Liver (tissue), 9 donors: ENCODE data around the gene LRIT1. TPM values are rescaled to one million over a fixed set of nuclear protein-coding genes. Genes with fewer than 3 reads are reported as not detected.

Experiments used
- DNase-seq: peaks from one replicate; pipeline ENCODE4 v3.0.0-alpha.2; 2017; ENCODE audit warnings: low spot score
- H3K27ac ChIP-seq, 2 donors: one replicate each; pipeline ENCODE4 v1.7.0; 2013; ENCODE audit warnings: inconsistent platforms in 2 of 2, low read length in 2 of 2, control low read depth in 1 of 2, low read depth in 1 of 2, mild to moderate bottlenecking in 1 of 2
- H3K27me3 ChIP-seq, 4 donors: one replicate each; pipeline versions ENCODE4 v1.6.1 to v1.7.0; 2013; ENCODE audit warnings: low read length in 3 of 4, inconsistent platforms in 1 of 4, mild to moderate bottlenecking in 1 of 4, moderate library complexity in 1 of 4; ENCODE audit not compliant: control insufficient read depth in 4 of 4, insufficient read depth in 4 of 4
- H3K36me3 ChIP-seq, 4 donors: one replicate each; pipeline versions ENCODE4 v1.6.1 to v1.7.0; 2013; ENCODE audit warnings: low read length in 3 of 4, mild to moderate bottlenecking in 3 of 4, low read depth in 1 of 4, moderate library complexity in 1 of 4; ENCODE audit not compliant: control insufficient read depth in 4 of 4, insufficient read depth in 3 of 4
- H3K4me1 ChIP-seq, 4 donors: one replicate each; pipeline versions ENCODE4 v1.6.1 to v1.7.0; 2013; ENCODE audit warnings: low read length in 3 of 4, mild to moderate bottlenecking in 3 of 4, moderate library complexity in 1 of 4; ENCODE audit not compliant: control insufficient read depth in 4 of 4, insufficient read depth in 4 of 4
- H3K4me3 ChIP-seq, 3 donors: one replicate each; pipeline versions ENCODE4 v1.6.1 to v1.7.0; 2013; ENCODE audit warnings: low read length in 3 of 3, control low read depth in 1 of 3, low read depth in 1 of 3, mild to moderate bottlenecking in 1 of 3
- H3K9ac ChIP-seq, 2 donors: one replicate each; pipeline ENCODE4 v1.7.0; 2013; ENCODE audit warnings: low read length in 2 of 2, mild to moderate bottlenecking in 2 of 2, moderate library complexity in 2 of 2, control low read depth in 1 of 2, low read depth in 1 of 2
- H3K9me3 ChIP-seq, 4 donors: one replicate each; pipeline versions ENCODE4 v1.6.1 to v1.7.0; 2013; ENCODE audit warnings: low read length in 3 of 4; ENCODE audit not compliant: control insufficient read depth in 4 of 4
- ATF3 ChIP-seq: IDR thresholded peaks from 2 replicates; pipeline ENCODE4 v1.6.1; 2016; ENCODE audit warnings: antibody characterized with exemption
- FOXA1 ChIP-seq: IDR thresholded peaks from 2 replicates; pipeline ENCODE4 v1.6.1; 2016; ENCODE audit warnings: antibody characterized with exemption
- FOXA2 ChIP-seq: IDR thresholded peaks from 2 replicates; pipeline ENCODE4 v1.6.1; 2016; ENCODE audit warnings: antibody characterized with exemption
- GABPA ChIP-seq, 2 donors: IDR thresholded peaks in 1 of 2; conservative IDR thresholded peaks in 1 of 2; 2 replicates each; pipeline ENCODE4 v1.6.1; 2016; ENCODE audit warnings: antibody characterized with exemption in 2 of 2, mild to moderate bottlenecking in 1 of 2, moderate library complexity in 1 of 2
- HNF4G ChIP-seq: IDR thresholded peaks from 2 replicates; pipeline ENCODE4 v1.6.1; 2016; ENCODE audit warnings: antibody characterized with exemption
- JUND ChIP-seq, 2 donors: IDR thresholded peaks; 2 replicates each; pipeline ENCODE4 v1.6.1; 2016; ENCODE audit warnings: antibody characterized with exemption in 2 of 2
- RXRA ChIP-seq, 2 donors: IDR thresholded peaks; 2 replicates each; pipeline ENCODE4 v1.6.1; 2017 to 2018; ENCODE audit warnings: antibody characterized with exemption in 2 of 2, mild to moderate bottlenecking in 1 of 2
- SP1 ChIP-seq: IDR thresholded peaks from 2 replicates; pipeline ENCODE4 v1.6.1; 2018; ENCODE audit warnings: antibody characterized with exemption, mild to moderate bottlenecking
- YY1 ChIP-seq: IDR thresholded peaks from 2 replicates; pipeline ENCODE4 v1.6.1; 2016; ENCODE audit warnings: antibody characterized with exemption, mild to moderate bottlenecking
- WGBS: extraction: QIAGEN DNeasy Blood & Tissue Kit; methylation state at CpG from one replicate; pipeline ENCODE4 v1.1.7; 2013; 5-methylcytosine and 5-hydroxymethylcytosine counted together
- polyA plus RNA-seq, 2 donors: library from polyadenylated mRNA; stranded (reverse) in 1 of 2; unstranded in 1 of 2; fragments of 200-250 nt in 1 of 2; fragments of >200 nt in 1 of 2; fragmentation: Nextera tagmentation in 1 of 2; extraction: Ambion mirVana in 1 of 2; gene quantifications; one replicate each; pipeline versions ENCODE4 v1.2.1 to v1.2.3, GENCODE V29; 2013 to 2015
- total RNA-seq, 2 donors: library from RNA; depleted of rRNA; stranded (reverse); fragments of >200 nt; gene quantifications; one replicate each; pipeline ENCODE4 v1.2.3, GENCODE V29; 2014
- TF ChIP-seq, protein P1 (sequence below): IDR thresholded peaks from 2 replicates; pipeline ENCODE4 v1.6.1; 2016; ENCODE audit warnings: antibody characterized with exemption
- TF ChIP-seq, protein P2 (sequence below): IDR thresholded peaks from 2 replicates; pipeline ENCODE4 v1.6.1; 2016; ENCODE audit warnings: antibody characterized with exemption, mild to moderate bottlenecking
- TF ChIP-seq, protein P3 (sequence below): IDR thresholded peaks from 2 replicates; pipeline ENCODE4 v1.6.1; 2016; ENCODE audit warnings: antibody characterized with exemption
- TF ChIP-seq, protein P4 (sequence below): fragments of 150-350 bp; IDR thresholded peaks from 2 replicates; pipeline ENCODE4 v1.5.1; 2017; ENCODE audit warnings: improper control_type of control experiment, low read depth, low read length; ENCODE audit not compliant: missing input control
- donor health status: healthy.
- donor health status: healthy.
- donor health status: healthy.
- donor health status: healthy.
- donor health status: healthy.

LRIT1 gene
- total and polyA plus RNA-seq, 4 donors: not detected

DNA sequence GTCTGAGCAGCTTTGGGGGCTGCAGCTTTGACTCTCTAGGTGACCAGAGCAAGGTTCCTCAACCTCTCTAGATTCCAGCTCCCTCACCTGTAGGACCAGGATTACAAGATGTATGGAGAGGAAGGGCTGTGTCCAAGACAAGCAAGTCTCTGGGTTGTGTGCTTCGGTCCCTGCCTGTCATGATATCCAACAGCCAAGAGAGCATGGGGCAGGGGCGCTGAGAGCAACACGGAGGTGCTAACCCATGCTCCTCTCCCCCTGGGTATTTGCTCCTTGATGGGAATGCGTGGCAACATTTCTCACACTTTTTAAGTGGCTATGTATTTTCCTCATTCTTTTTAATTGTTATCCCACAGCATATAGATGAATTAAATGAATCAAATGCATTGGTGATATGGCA, 36.7 kb downstream of the LRIT1 start:
- Histone ChIP-seq H3K27ac (no peak overlapping the region), H3K4me3 (no peak overlapping the region), H3K9me3 (no peaks in the 10 kb centered on the region), H3K9ac (no peak overlapping the region), H3K4me1 (no peaks in the 10 kb centered on the region), H3K27me3 (peaks cover 0 to 6% (median 0%) of the 10 kb centered on the region in 4 donors), H3K36me3 (no peaks in the 10 kb centered on the region)
- TF ChIP-seq FOXA2: no peak
- no peak for DNase-seq
- 89% methylated on average over 4 of the region's 4 CpGs for WGBS

- Histone ChIP-seq H3K9me3 (no peaks in the 10 kb centered on the region), H3K27ac (no peak overlapping the region), H3K4me3 (no peak overlapping the region), H3K36me3 (no peaks in the 10 kb centered on the region), H3K4me1 (no peaks in the 10 kb centered on the region), H3K27me3 (peaks cover 0 to 6% (median 0%) of the 10 kb centered on the region in 4 donors), H3K9ac (no peak overlapping the region)
- whole genome bisulfite sequencing: 88% methylated on average over 4 of the region's 4 CpGs
- TF ChIP-seq FOXA1: no peak
- TF ChIP-seq, protein P1, sequence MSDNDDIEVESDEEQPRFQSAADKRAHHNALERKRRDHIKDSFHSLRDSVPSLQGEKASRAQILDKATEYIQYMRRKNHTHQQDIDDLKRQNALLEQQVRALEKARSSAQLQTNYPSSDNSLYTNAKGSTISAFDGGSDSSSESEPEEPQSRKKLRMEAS: no peak
- no peak for TF ChIP-seq ATF3
- no peak for TF ChIP-seq YY1
- TF ChIP-seq, protein P2, sequence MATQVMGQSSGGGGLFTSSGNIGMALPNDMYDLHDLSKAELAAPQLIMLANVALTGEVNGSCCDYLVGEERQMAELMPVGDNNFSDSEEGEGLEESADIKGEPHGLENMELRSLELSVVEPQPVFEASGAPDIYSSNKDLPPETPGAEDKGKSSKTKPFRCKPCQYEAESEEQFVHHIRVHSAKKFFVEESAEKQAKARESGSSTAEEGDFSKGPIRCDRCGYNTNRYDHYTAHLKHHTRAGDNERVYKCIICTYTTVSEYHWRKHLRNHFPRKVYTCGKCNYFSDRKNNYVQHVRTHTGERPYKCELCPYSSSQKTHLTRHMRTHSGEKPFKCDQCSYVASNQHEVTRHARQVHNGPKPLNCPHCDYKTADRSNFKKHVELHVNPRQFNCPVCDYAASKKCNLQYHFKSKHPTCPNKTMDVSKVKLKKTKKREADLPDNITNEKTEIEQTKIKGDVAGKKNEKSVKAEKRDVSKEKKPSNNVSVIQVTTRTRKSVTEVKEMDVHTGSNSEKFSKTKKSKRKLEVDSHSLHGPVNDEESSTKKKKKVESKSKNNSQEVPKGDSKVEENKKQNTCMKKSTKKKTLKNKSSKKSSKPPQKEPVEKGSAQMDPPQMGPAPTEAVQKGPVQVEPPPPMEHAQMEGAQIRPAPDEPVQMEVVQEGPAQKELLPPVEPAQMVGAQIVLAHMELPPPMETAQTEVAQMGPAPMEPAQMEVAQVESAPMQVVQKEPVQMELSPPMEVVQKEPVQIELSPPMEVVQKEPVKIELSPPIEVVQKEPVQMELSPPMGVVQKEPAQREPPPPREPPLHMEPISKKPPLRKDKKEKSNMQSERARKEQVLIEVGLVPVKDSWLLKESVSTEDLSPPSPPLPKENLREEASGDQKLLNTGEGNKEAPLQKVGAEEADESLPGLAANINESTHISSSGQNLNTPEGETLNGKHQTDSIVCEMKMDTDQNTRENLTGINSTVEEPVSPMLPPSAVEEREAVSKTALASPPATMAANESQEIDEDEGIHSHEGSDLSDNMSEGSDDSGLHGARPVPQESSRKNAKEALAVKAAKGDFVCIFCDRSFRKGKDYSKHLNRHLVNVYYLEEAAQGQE: no peak
- no peak for DNase-seq
Observed at GRCh38 chr10:84204122-84204521, 37.2 kb downstream of the LRIT1 start.

- no peak for DNase-seq
- WGBS: 87% methylated on average over 5 of the region's 5 CpGs
- H3K36me3 ChIP-seq: no peaks in the 10 kb centered on the region
- peaks cover 0 to 6% (median 0%) of the 10 kb centered on the region in 4 donors for H3K27me3 ChIP-seq
- H3K9ac ChIP-seq: no peak overlapping the region
- no peak for TF ChIP-seq YY1
- TF ChIP-seq, protein P1: no peak
- no peak for TF ChIP-seq RXRA (IDR thresholded peaks at IDR 0.05)
- TF ChIP-seq SP1: no peak
- TF ChIP-seq FOXA2: no peak
- TF ChIP-seq, protein P3, sequence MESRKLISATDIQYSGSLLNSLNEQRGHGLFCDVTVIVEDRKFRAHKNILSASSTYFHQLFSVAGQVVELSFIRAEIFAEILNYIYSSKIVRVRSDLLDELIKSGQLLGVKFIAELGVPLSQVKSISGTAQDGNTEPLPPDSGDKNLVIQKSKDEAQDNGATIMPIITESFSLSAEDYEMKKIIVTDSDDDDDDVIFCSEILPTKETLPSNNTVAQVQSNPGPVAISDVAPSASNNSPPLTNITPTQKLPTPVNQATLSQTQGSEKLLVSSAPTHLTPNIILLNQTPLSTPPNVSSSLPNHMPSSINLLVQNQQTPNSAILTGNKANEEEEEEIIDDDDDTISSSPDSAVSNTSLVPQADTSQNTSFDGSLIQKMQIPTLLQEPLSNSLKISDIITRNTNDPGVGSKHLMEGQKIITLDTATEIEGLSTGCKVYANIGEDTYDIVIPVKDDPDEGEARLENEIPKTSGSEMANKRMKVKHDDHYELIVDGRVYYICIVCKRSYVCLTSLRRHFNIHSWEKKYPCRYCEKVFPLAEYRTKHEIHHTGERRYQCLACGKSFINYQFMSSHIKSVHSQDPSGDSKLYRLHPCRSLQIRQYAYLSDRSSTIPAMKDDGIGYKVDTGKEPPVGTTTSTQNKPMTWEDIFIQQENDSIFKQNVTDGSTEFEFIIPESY: no peak
- TF ChIP-seq, protein P2: no peak
- TF ChIP-seq, protein P4, sequence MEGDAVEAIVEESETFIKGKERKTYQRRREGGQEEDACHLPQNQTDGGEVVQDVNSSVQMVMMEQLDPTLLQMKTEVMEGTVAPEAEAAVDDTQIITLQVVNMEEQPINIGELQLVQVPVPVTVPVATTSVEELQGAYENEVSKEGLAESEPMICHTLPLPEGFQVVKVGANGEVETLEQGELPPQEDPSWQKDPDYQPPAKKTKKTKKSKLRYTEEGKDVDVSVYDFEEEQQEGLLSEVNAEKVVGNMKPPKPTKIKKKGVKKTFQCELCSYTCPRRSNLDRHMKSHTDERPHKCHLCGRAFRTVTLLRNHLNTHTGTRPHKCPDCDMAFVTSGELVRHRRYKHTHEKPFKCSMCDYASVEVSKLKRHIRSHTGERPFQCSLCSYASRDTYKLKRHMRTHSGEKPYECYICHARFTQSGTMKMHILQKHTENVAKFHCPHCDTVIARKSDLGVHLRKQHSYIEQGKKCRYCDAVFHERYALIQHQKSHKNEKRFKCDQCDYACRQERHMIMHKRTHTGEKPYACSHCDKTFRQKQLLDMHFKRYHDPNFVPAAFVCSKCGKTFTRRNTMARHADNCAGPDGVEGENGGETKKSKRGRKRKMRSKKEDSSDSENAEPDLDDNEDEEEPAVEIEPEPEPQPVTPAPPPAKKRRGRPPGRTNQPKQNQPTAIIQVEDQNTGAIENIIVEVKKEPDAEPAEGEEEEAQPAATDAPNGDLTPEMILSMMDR: no peak
- no peak for TF ChIP-seq HNF4G
- no peak for TF ChIP-seq JUND (IDR thresholded peaks at IDR 0.05)
- no peak for TF ChIP-seq GABPA (IDR thresholded peaks at IDR 0.05 in 1 of 2, conservative IDR thresholded peaks at IDR 0.05 in 1 of 2)
- H3K4me1 ChIP-seq: no peaks in the 10 kb centered on the region
- no peak overlapping the region for H3K4me3 ChIP-seq
- no peaks in the 10 kb centered on the region for H3K9me3 ChIP-seq
- no peak overlapping the region for H3K27ac ChIP-seq
Observed at GRCh38 chr10:84202349-84202748, 39.0 kb downstream of the LRIT1 start.
